GM18498 (cell line): ENCODE results near the gene ANKRD34A.

Source experiments
- ATAC-seq: cut with Tn5 transposase; IDR thresholded peaks from one replicate; pipeline ENCODE4 v1.9.1; 2021; ENCODE audit warnings: mild to moderate bottlenecking, moderate library complexity; ENCODE audit not compliant: unreplicated experiment

ANKRD34A gene

DNA sequence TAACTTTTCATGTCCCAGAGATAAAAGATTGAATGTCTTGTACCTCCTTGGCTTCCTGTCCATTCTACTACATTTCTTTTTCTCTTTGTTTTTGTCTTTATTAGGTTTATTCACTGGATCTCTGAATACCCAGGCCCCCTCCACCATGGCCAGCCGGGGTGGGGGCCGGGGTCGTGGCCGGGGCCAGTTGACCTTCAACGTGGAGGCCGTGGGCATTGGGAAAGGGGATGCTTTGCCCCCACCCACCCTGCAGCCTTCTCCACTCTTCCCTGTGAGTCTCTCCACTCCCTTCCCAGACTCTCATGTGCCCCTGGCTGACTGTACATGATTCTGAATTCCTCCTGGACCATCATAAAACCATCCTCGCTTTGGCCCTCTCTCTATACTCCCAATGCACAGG lies 10.3 kb upstream of the ANKRD34A start:
- ATAC-seq, result no peak

DNA sequence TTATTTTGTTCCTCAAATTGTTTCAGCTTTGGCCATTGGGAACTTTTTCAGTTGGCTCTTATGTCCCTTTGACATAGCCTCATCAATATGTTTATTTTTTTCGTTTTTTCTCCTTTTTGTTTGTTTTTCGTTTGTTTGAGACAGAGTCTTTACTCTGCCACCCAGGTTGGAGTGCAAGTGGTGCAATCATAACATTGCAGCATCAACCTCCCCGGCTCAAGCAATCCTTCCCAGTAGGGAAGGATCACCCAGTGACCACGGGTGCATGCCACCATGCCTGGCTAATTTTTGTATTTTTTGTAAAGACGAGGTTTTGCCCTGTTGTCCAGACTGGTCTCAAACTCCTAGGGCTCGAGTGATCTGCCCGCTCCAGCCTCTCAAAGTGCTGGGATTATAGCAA lies 8.2 kb upstream of the ANKRD34A start:
- ATAC-seq, result no peak

DNA sequence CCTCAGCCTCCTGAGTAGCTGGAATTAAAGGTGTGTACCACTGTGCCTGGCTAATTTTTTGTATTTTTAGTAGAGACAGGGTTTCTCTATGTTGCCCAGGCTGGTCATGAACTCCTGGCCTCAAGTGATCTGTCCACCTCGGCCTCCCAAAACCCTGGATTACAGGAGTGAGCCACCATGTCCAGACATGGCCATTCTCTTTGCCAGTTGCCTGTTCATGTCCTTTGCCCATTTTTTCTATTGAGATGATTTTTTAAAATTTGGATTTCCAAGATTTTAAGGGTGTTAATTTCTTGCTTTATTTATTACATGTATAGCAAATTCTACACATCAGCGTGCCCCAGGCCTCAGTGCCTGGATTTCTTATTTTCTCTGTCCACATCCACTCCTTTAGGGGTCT lies 2.9 kb upstream of the ANKRD34A start:
- no peak for ATAC-seq

DNA sequence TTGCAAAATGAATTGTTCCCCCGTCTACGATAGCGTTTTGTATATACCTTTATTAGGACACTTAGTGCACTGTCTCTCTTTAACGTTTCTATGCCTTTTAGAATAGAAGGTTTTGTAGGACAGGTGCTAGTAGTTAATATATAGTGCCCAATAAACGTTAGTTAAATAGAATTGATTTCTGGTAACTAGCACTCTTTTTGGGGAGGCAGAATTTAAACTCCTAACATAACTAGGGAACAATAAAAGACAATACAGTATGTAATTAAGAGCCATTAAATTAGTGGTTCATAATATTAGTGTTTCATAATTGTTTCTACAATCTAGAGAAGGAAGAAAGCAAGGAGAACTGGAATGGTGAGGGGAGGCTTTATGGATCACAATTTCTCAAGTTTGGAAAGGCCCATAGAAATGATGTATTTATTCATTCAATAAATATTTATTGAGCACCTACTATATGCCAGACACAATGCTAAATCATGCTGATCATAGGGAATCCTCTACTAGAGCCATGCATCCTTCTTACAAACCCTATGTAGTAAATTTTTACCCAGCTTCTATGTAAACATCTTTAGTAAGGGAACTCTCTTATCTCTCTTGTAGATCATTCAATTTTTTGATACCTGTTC lies 857 bp upstream of the ANKRD34A start:
- no peak for ATAC-seq

DNA sequence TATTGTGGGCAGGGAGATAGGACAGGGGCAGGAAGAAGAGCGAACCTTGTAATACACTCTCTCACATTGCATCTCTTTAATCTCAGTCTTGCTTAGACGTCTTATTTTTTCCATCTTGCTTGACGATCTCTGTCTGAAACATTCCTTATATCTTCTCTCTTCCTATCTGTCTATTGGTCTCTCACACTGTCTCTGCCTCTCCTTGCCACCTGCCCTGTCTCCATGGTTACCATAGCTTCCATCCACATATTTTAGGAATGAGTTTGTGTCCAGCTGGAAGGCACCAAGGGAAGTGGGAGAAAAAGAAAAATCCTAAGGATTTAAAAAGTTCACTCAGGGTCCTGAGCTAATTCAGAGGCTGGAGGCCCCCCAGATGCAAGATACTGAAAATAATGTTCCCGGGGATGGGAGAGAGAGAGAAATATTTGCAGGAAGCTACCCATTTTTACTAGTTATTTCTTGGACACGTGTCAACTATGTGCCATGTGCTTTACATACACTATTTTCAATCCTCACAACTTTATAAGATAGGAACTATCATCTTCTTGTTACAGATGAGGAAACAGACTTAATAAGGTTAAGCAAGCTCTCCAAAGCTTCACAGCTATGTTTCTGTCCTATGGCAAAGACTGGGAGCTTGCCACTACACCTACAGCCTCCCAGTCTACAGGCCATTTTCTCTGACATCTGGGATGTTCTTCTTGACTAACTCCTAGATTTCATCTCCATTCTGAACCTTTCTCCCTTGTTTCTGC lies 933 bp downstream of the ANKRD34A start:
- ATAC-seq, result no peak

DNA sequence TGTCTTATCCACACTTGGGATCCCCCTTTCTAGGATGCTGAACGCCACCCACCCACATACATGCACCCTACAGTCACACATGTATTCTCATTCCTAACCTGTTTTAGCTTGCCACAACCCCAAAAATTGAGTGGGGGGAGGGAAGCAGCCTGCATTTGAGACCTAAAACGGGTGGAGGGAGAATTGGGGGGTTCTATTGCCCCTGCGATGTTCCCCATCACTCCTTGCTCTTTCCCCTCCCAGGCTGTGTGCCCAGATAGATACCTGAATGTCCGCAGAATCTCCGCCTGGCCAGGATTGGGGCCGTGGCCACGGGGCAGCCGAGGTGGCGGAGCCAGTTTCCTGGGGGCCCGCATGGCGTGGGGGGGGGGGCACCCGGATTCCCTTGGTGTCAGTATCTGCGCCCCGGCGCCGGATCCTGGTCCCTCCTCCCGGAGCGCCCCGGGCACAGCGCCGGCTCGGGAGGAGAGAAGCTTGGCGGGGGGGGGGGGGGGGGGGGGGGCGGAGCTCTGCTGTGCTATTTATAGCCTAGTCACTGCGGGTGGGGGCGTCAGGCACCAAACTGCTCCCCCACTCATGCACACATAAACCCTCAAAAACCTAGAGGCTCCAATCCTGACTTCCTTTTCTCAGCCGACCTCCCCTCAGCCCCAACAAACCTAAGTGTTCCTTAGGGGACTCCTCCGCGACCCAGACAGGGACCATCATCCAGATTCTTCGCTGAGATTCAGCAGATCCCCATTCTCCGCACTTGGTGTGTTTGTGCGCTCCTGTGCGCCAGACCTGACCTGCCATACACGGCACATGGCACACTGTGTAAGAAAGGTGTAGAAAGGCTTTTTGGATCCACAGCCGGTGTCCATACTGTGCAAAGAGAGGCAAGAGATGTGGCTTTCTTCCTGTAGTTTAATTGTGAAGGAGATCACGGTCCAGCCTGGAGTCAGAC lies 1.9 kb downstream of the ANKRD34A start:
- no peak for ATAC-seq

DNA sequence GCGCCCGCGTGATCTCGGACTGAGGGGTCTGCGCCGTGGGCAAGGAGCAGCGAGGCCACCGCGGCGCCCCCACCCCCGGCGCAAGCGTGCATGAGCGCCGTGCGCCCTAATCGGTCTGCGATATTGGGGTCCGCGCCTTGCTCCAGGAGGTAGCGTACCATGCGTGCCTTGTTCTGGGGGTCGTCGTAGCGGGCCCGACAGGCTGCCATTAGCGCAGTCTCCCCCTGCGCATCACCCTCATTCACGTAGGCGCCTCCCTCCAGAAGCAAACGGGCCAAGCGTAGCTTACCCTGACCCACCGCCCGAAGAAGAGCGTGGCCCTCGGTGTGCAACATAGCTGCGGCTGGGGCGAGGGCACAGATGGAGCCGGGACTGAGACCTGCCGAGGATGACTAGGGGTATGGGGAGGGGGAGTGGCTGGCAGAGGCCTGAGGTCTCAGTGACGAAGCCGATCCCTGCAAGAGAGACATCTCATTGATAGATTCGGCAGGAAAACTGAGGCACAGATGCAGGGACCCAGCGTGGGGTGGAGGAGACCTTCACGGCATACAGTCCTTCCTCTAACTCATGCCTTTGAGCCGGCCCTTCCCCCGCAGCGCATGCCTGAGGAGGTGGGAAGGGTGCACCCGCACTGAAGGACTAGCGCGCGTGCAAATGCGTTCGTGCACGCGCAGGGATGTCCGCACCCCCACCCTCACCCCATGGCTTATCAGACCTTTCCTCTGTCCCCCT lies 2.8 kb downstream of the ANKRD34A start:
- no peak for ATAC-seq

DNA sequence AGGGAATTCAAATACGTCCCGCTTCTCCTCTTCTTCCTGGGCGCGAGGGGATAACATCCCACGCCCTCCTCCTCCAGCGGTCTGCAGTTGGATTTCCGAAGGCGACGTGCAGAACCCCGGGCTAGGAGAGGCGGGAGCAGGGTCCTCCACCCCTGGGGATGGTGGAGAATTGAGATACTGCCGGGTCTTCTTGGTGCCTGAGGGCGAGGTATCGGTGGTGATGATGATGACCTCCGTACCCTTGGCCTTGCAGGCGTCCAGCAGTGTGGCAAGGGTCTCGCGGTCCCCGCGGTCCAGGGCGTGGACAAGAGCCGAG lies 3.3 kb downstream of the ANKRD34A start:
- no peak for ATAC-seq

DNA sequence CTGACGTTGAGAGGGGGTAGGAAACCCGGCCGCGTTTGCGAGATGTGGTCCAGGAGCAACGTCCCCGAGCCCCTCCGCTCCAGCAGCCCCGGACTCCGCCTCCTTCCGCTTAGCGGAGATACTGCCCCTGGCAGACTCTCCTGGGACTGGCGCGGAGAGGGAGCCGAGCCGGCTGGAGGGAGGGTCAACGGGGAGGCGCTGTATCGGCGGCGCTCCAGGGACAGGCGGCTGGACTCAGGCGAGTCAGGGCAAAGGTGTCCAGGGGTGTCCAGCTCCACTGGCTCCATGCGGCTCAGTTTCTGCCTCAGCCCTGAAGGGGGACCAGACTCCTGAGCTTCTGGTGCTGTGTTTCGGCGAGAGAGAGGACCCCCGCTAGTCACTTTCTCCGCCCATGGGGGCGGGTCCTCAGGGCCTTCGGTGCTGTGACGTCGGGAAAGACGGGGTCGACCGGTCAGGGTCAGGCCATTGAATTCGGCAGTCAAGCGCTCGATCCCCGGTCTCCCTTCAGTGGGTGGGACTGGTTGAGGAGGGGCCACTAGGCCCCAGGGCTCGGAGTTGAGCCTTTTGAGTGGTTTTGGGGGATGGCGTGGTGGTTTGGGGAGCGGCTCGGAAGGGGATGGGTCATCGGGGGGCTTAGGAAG lies 3.8 kb downstream of the ANKRD34A start:
- ATAC-seq, result no peak

DNA sequence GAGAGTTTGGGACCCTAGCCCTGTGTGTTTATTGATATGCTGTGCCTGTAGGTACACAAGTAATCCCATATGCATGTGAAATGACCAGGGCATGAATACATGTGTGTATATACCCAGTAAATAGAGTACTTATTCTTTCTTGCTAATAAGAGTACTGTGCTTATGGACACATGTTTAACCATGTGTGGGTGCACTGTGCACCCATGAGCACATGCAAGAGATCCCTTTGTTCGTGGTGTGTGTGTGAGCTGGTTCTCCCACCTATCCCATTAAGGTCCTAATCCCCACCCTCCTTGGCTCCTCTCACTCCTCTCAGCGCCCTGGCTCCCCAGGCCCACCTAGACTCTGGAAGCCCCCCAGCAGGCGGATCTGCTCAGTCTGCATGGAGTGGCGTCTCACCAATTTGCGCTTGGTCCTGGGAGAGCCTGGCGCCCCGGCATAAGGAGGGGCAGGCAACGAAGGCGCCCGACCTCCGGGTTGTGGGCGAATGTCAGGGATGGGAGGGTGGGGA lies 4.4 kb downstream of the ANKRD34A start:
- ATAC-seq, result no peak

DNA sequence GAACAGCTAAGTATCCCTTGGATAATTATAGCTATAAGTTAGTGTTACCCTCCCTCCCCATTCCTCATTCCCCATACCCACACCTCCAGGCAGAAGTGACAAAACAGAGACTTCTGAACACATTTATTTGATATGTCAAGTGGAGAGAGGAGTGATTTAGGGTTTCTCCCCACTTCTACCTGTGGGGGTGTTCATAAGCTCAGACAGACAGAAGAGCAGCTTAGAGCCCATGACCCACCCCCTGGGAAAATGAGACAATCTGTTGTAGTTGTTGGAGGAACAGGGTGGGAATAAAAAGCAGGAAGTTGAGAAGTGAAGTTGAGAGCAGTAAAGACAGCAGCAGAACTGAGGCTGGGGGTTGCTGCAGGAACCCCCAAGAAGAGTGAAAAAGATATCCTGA lies 5.0 kb downstream of the ANKRD34A start:
- no peak for ATAC-seq

DNA sequence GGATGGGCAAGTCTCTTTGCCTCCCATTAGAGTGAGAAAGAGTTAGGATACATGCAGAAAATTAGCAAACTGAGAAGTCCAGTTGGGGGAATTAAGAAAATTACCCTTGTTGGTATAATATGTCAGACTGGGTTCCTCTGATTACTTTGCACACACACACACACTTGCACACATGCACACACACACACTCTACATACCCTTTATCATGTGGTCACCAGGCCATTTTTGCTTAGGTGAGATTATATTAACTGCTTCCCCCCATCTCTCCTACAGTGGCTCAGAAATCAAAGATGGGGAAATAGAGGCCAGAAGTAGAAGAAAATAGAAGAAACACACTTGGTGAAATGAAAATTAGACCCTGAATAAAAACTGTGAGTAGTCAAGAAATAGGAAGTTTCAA lies 5.6 kb downstream of the ANKRD34A start:
- ATAC-seq, result no peak

DNA sequence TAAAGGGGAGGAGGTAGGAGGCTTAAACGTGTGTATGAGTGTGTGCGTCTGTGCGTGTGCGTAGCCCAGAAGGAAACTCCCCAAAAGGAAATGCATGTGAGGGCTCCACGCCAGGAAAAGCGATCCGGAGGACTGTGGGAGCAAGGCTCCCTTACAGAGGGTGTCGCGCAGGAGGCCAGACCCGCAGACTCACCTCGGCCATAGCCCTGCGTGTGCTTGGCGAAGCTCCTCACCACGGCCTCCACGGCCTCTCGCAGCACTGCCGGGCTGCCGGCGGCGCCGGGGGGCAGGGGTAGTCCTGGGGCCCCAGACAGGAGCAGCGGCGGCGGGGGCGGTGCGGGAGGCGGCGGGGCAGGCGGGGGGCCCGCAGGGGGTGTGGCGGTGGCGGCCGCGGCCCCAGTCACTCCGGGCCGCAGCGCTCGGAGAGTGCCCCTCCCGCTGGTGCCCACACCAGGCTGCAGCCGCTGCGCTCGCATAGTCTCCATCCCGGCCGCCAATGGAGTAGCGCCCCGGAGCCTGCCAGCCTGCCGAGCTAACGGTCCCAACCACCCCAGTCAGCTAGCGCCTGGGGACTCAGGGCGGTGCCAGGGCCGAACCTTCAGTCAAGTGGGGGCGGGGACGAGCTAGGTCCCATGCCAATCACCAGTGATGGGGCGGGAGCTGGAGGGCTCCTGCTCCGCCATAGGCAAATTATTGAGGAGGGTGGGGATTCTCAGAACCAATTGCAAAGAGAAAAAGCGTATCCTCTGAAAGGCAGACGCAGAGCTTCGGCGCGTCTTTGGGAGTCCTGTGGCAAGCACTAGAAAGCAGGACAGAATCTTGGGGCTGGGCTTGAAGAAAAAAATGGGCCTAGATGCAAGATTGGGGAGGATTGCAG lies 6.7 kb downstream of the ANKRD34A start, which contains the start of gene LIX1L:
LIX1L (minus strand) TSS at position 575 of the 877 bp plus-strand sequence; CDS start at position 485, 90 bp downstream.
- peak; percentile 93 for ATAC-seq

DNA sequence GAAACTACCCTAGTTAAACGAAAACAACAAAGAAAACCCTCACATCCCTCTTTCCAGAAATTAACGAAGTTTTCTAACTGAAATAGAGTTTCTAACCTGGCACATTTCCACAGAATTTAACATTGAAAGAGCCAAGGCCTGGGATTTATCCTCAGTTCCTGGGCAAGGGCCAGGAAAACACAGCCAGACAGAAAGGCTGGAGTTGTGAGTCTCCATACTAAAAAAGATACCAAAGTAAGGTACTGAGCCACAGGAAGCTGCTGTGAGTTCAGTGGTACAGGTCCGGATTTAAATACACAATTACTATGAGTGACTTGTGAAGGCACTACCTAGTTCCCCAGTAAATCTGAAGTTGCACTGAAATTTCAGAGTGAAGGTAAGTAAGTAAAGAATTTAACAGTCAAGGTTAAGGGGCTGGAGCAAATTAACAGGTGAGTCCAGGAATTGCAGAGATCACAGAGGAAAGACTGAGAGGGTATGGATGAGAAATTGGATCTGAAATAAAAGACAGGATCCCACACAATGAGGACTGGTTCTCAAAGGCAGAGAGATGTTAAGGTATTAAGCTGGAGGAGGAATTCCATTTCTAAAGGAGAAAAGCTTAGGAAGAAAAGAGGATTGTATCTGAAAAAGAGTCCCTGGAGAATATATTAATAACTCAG lies 7.5 kb downstream of the ANKRD34A start:
- no peak for ATAC-seq

DNA sequence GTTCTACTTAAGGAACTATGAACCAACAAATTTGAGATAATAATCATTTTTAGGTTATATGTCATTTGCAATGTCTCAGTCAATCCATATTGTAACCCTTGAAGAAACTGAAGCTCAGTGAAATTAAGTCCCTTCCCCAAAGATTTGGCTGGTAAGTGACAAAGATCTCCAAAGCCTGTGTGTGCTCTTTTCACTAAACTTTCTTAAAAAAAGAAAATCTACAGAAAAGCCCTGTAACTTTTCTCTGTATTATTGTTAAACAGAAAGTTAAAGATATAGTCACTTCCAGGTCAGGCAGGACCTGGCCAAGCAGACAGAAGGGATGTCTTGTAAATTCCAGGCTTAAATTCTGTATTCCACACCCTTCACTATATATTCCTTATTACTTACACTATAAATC lies 8.0 kb downstream of the ANKRD34A start:
- ATAC-seq, result no peak

DNA sequence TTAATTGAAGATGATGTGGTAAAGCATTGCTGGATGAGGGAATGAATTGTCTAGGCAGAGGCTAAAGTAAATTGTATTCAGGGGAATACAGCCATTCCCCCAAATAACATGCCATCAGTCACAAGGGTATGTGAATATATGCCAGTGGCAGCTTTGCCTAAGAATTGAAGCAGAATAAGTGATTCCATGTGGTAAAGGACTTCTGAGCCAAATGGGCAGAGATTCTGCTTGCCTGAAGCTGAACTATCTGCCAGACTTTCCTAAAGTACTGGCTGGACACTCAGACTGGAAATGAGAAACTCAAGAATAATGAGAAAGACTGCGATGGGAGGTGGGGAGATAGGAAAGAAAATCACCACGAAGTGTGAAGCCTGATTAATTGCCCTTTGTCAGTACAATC lies 8.9 kb downstream of the ANKRD34A start:
- no peak for ATAC-seq

DNA sequence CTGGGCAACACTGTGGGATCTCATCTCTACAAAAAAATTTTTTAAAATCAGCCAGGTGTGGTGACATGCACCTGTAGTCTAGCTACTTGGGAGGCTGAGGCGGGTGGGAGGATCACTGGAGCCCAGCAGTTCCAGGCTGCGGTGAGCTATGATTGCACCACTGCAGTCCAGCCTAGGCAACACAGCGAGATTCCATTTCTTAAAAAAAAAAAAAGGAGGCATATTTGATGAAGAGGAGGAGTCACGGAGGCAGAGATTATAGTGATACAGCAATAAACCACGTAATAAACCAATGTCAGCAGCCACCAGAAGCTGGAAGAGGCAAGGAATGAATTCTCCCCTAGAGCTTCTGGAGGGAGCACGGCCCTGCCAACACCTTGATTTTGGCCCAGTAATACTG lies 10.5 kb downstream of the ANKRD34A start:
- no peak for ATAC-seq

DNA sequence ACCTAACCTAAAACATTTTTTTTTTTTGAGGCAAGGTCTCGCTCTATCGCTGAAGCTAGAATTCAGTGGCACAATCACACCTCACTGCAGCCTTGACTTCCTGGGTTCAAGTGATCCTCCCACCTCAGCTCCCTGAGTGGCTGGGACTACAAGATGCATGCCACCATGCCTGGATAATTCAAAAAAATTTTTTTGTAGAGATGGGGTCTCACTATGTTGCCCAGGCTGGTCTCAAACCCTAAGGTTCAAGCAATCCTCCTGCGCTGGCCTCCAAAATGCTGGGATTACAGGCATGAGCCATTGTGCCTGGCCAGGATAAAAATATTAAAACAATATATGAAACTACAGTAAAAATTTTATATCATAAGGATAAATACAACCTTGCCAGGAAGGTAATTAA lies 11.5 kb downstream of the ANKRD34A start:
- no peak for ATAC-seq

DNA sequence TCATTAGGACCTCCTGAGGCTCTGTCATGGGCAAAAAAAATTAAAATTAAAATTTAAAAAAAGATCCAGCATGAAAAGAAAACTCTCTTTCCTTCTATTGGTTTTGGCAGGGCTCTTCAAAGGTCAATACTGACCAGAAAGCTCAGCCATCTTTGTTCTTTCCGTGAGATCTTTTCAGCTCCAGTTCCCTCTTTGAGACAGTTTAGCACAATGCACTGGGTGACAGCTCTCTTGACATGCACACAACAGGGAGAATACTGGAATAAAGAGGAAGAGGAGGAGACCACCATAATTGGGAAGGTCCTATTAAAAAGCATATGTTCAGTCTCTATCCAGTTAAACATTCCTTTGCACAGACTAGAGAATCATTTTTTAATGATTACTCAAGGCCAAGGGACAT lies 12.8 kb downstream of the ANKRD34A start:
- ATAC-seq, result no peak
